Panc1 (cell line): ENCODE measurements around the gene PDE11A. TPM values are rescaled to one million over a fixed set of nuclear protein-coding genes. Genes with fewer than 3 reads are reported as not detected.

Source experiments
- ATAC-seq: fragments of 200-7000 bp; cut with Tn5 transposase; 2 replicates; pipeline ENCODE4 v1.9.1; 2020; ENCODE audit warnings: mild to moderate bottlenecking, moderate library complexity
- BruUV-seq: library from RNA; stranded (reverse); fragments of 400-500 nt; replicated peaks from 2 replicates; lab custom pipeline; 2021; lab: Mats Ljungman, UMichigan
- CTCF ChIA-PET: fragments of 300-600 bp; sonication (Branson Sonifier 250); formaldehyde crosslinking; loops from one replicate; lab custom pipeline; 2022; ENCODE audit warnings: antibody characterized with exemption; lab: Charles Lee
- POLR2A ChIA-PET: fragments of 300-600 bp; sonication (Branson Sonifier 250); formaldehyde crosslinking; loops from one replicate; lab custom pipeline; 2022; ENCODE audit warnings: antibody characterized with exemption; lab: Charles Lee
- DNase-seq: peaks from one replicate; pipeline ENCODE4 v3.0.0-alpha.2; 2010; ENCODE audit warnings: low read depth, low spot score
- H3K27ac ChIP-seq: 2 replicates; pipeline ENCODE4 v1.5.1; 2011; ENCODE audit warnings: mild to moderate bottlenecking, low read length, inconsistent platforms
- H3K27me3 ChIP-seq: fragments of 200-500 bp; sonication (Bioruptor generic); 2 replicates; pipeline ENCODE4 v1.6.0; 2014; ENCODE audit warnings: low read length, inconsistent platforms; ENCODE audit not compliant: control insufficient read depth, insufficient read depth
- H3K36me3 ChIP-seq: fragments of 200-500 bp; sonication (Bioruptor generic); 2 replicates; pipeline ENCODE4 v1.5.1; 2014; ENCODE audit warnings: inconsistent platforms, mild to moderate bottlenecking, low read length, moderate library complexity; ENCODE audit not compliant: control insufficient read depth, insufficient read depth
- H3K4me1 ChIP-seq: 2 replicates; pipeline ENCODE4 v1.5.1; 2011; ENCODE audit warnings: inconsistent platforms, mild to moderate bottlenecking, low read length, moderate library complexity; ENCODE audit not compliant: control insufficient read depth, insufficient read depth
- H3K4me3 ChIP-seq, 2 experiments: 2 replicates each; pipeline ENCODE4 v1.5.1; 2011 to 2012; ENCODE audit warnings: low read depth in 2 of 2, low read length in 2 of 2, mild to moderate bottlenecking in 2 of 2, inconsistent platforms in 1 of 2, moderate library complexity in 1 of 2
- H3K9me3 ChIP-seq: fragments of 200-500 bp; sonication (Bioruptor generic); 2 replicates; pipeline ENCODE4 v1.5.1; 2014; ENCODE audit warnings: low read depth, mild to moderate bottlenecking, inconsistent platforms, low read length, moderate library complexity; ENCODE audit not compliant: control insufficient read depth, insufficient read depth
- POLR2AphosphoS5 ChIP-seq: IDR thresholded peaks from 2 replicates; pipeline ENCODE4 v1.6.1; 2012; ENCODE audit warnings: mild to moderate bottlenecking, low read depth, low read length, moderate library complexity
- REST ChIP-seq, 2 experiments: IDR thresholded peaks; 2 replicates each; pipeline ENCODE4 v1.6.1; 2011 to 2012; ENCODE audit warnings: low read depth in 2 of 2, control low read depth in 1 of 2, low read length in 1 of 2, mild to moderate bottlenecking in 1 of 2, moderate library complexity in 1 of 2; ENCODE audit not compliant: insufficient read depth in 1 of 2
- SIN3A ChIP-seq: IDR thresholded peaks from 2 replicates; pipeline ENCODE4 v1.6.1; 2012; ENCODE audit warnings: low read depth, mild to moderate bottlenecking, low read length, moderate library complexity, borderline replicate concordance; ENCODE audit not compliant: insufficient read depth
- TCF7L2 ChIP-seq: IDR thresholded peaks from 2 replicates; pipeline ENCODE4 v1.6.1; 2011; ENCODE audit warnings: mild to moderate bottlenecking, low read depth, low read length, inconsistent platforms
- in situ Hi-C: cut with HindIII; loops from 2 replicates; pipeline ENCODE4 v1.10.0; 2016; ENCODE audit warnings: low sequenced_read_pairs, low pct_unique_long_range_greater_than_20kb
- intact Hi-C: fragments of 100-400 bp; cut with micrococcal nuclease; formaldehyde crosslinking; loops from one replicate; pipeline ENCODE4 v1.10.0; 2022; ENCODE audit not compliant: unreplicated experiment
- total RNA-seq: library from RNA; stranded (reverse); gene quantifications from one replicate; pipeline ENCODE4 v1.2.1, GENCODE V29; 2021; ENCODE audit not compliant: unreplicated experiment
- TF ChIP-seq, protein P1 (sequence below): fragments of 450-650 bp; IDR thresholded peaks from 2 replicates; pipeline ENCODE4 v1.5.1; 2017; ENCODE audit warnings: mild to moderate bottlenecking

PDE11A gene
- total RNA-seq, 1 experiment from 2014 or later, result not detected

DNA sequence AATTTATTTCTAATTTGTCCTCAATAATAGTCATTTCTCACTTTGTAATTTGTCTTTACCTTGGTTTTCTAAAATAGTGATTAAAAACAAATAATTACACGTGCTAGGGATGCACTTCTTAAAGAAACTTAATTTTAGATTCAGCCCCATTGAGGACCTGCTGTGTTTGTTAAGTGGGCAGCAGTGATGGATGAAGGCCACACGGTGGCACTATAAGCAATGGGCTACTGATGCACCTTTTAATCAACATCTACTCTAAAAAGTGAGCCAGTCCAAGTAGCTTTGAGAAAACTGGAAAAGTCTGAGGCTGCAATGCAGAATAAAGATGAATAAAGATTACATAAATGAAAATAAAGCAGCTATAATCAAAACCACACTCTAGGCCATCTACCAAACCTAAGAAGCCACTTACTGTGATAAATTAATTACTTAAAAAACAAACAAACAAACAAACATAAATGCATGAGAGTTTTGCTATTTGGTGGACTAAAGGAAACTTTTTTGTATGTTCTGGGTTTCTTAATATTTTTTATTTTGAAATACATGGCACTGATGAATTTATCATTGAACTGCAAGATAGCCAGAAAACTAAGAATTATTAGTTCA lies 89.3 kb downstream of the PDE11A start:
- Histone ChIP-seq H3K4me1 (no peaks in the 10 kb centered on the region), H3K9me3 (no peaks in the 10 kb centered on the region), H3K27ac (no peak overlapping the region), H3K4me3 (no peak overlapping the region), H3K36me3 (no peaks in the 10 kb centered on the region), H3K27me3 (no peaks in the 10 kb centered on the region)
- ChIA-PET POLR2A (no interaction called here), CTCF (no interaction called here)
- peak; percentile 33 for DNase-seq
- no TSS peak for BruUV-seq
- in situ Hi-C loops (no loop called here), intact Hi-C loops (loop anchor here (10.0 kb wide), 2 partner anchors 122 to 432 kb away; no protein-coding TSS in a partner anchor)
- ATAC-seq, result peak; percentile 87
- TF ChIP-seq POLR2AphosphoS5, result no peak
- TF ChIP-seq, protein P1, sequence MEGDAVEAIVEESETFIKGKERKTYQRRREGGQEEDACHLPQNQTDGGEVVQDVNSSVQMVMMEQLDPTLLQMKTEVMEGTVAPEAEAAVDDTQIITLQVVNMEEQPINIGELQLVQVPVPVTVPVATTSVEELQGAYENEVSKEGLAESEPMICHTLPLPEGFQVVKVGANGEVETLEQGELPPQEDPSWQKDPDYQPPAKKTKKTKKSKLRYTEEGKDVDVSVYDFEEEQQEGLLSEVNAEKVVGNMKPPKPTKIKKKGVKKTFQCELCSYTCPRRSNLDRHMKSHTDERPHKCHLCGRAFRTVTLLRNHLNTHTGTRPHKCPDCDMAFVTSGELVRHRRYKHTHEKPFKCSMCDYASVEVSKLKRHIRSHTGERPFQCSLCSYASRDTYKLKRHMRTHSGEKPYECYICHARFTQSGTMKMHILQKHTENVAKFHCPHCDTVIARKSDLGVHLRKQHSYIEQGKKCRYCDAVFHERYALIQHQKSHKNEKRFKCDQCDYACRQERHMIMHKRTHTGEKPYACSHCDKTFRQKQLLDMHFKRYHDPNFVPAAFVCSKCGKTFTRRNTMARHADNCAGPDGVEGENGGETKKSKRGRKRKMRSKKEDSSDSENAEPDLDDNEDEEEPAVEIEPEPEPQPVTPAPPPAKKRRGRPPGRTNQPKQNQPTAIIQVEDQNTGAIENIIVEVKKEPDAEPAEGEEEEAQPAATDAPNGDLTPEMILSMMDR, result peak; percentile 89

GRCh38 chr2:177972782-177973181 lies 99.8 kb downstream of the PDE11A start:
- no peak for DNase-seq
- Histone ChIP-seq H3K27ac (no peak overlapping the region), H3K27me3 (no peaks in the 10 kb centered on the region), H3K36me3 (no peaks in the 10 kb centered on the region), H3K4me3 (no peak overlapping the region), H3K9me3 (no peaks in the 10 kb centered on the region), H3K4me1 (no peaks in the 10 kb centered on the region)
- ChIA-PET POLR2A (no interaction called here), CTCF (no interaction called here)
- no peak for ATAC-seq
- in situ Hi-C loops (no loop called here), intact Hi-C loops (no loop called here)
- no peak for TF ChIP-seq POLR2AphosphoS5
- TF ChIP-seq SIN3A, result no peak
- no peak for TF ChIP-seq TCF7L2
- TF ChIP-seq, protein P1, result no peak
- no peak for TF ChIP-seq REST (IDR thresholded peaks at IDR 0.05; ENCODE audit: insufficient read depth in 1 of 2, low read depth in 2 of 2, low read length in 1 of 2)
- BruUV-seq, result no TSS peak
